ENCODE results near the gene OLFML2A. TPM values are rescaled to one million over a fixed set of nuclear protein-coding genes. Genes with fewer than 3 reads are reported as not detected.
A peak's percentile ranks its signal among the peaks of the same experiment; 100 is the strongest.
"Not testable (repeated sequence)": the region's sequence is repeated elsewhere in the genome, so short reads cannot be mapped to it uniquely, and the experiment has no call there.

The OLFML2A gene
- total RNA-seq, 4 donors from 2014 or later = 44.7 to 328 (median 169) TPM

DNA sequence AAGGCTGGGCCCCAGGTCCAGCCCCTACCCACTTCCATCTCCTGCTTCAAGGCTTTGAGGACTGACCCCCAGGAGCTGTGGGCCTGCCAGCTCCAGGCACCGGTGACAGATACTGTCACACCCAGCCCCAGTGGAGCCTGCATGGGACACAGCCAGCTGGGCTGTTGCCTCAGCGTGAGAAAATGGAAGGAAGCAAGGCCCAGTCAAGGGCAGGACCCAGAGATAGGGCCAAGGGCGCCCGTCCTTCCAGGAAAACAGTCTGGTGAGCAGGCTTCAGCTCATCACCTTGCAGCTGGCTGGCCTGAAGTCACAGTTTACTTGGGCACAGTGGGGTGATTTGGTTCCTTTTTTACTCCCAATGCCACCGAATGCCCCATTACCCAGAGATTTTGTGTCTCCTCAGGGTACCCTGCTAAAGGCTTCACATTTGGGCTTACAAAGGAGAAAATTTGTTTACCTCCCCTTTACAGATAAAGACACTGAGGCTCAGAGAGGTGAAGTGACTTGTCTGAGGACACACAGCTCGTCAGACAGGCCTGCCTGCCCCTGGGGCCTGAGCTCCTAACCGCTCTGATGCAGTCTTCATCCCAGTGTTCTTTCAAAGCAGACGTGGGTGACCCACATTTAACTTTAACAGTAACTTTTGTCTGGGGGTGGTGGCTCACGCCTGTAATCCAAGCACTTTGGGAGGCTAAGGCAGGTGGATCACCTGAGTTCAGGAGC is 54.9 kb downstream of the OLFML2A start:
- DNase-seq (ENCODE audit: low spot score in 2 of 2) = no peak
- WGBS, 2 donors = 68 to 75% methylated on average over 7 to 9 of the region's 9 CpGs
- no peaks in the 10 kb centered on the region for H3K27me3 ChIP-seq
- H3K4me3 ChIP-seq = no peak overlapping the region
- peak overlapping the region in 2 of 4 donors; percentile 76 to 86 for H3K27ac ChIP-seq
- H3K9me3 ChIP-seq = no peaks in the 10 kb centered on the region
- peaks cover 0 to 57% (median 18%) of the 10 kb centered on the region in 4 donors for H3K4me1 ChIP-seq
- no peaks in the 10 kb centered on the region for H3K36me3 ChIP-seq
- TF ChIP-seq CTCF (IDR thresholded peaks at IDR 0.05) (no peak), EP300 (IDR thresholded peaks at IDR 0.05) (no peak), POLR2A (IDR thresholded peaks at IDR 0.05) (no peak)

- Histone ChIP-seq H3K4me1 (peaks cover 0 to 49% (median 18%) of the 10 kb centered on the region in 4 donors), H3K27ac (peak overlapping the region; percentile 12 to 85 (median 52)), H3K27me3 (no peaks in the 10 kb centered on the region), H3K4me3 (no peak overlapping the region), H3K36me3 (no peaks in the 10 kb centered on the region), H3K9me3 (no peaks in the 10 kb centered on the region)
- no peak for DNase-seq (ENCODE audit: low spot score in 2 of 2)
- no peak for TF ChIP-seq EP300 (IDR thresholded peaks at IDR 0.05)
- no peak for TF ChIP-seq POLR2A (IDR thresholded peaks at IDR 0.05)
- WGBS, 2 donors = 41 to 59% methylated on average over 6 to 7 of the region's 7 CpGs
These were observed 57.7 kb downstream of the OLFML2A start for GRCh38 chr9:124834591-124834990.

DNA sequence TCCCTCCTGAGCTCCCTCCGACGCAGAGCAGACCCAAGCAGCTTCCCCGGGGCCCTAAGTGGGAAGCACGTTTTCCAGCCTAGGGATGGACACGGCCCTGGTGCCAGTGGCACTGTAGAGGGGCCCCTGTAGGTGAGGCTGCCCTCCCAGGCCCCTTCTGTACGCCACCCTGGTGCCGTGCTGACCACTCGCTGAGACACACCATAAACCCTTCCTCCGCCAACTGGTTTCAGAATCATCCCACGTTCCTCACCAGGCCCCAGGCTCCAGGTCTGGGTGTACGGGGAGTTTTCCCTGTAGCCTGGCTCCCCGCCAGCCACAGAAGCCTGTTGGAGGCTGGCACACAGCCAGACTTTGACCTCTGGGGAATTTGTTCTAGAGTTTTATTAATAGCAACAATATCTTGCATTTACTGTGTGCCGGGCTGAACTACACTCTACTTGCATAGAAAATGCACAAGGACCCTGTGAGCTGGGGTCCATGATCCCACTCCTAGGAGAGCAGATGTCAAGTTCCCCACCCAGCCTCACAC is 58.2 kb downstream of the OLFML2A start:
- Histone ChIP-seq H3K27me3 (no peaks in the 10 kb centered on the region), H3K9me3 (no peaks in the 10 kb centered on the region), H3K36me3 (no peaks in the 10 kb centered on the region), H3K4me1 (peaks cover 0 to 52% (median 18%) of the 10 kb centered on the region in 4 donors), H3K27ac (peak overlapping the region; percentile 12 to 85 (median 52)), H3K4me3 (no peak overlapping the region)
- TF ChIP-seq EP300 (IDR thresholded peaks at IDR 0.05) (peak in 1 of 2 donors; percentile 42), POLR2A (IDR thresholded peaks at IDR 0.05) (no peak)
- DNase-seq (ENCODE audit: low spot score in 2 of 2) = peak; percentile 72 to 74
- WGBS, 2 donors = 27 to 42% methylated on average over 6 of the region's 13 CpGs

DNA sequence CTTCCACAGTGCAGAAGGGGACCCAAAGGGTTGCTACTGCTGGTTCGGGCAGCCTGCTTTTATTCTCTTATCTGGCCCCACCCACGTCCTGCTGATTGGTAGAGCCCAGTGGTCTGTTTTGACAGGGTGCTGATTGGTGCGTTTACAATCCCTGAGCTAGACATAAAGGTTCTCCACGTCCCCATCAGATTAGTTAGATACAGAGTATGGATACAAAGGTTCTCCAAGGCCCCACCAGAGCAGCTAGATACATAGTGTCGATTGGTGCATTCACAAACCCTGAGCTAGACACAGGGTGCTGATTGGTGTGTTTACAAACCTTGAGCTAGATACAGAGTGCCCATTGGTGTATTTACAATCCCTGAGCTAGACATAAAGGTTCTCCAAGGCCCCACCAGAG is 61.2 kb downstream of the OLFML2A start:
- H3K9me3 ChIP-seq; H3K27me3 ChIP-seq; H3K36me3 ChIP-seq; DNase-seq (ENCODE audit: low spot score in 2 of 2); H3K4me3 ChIP-seq; H3K27ac ChIP-seq: not testable (repeated sequence)
- 66 to 70% methylated on average over 4 to 5 of the region's 5 CpGs for WGBS, 2 donors
- H3K4me1 ChIP-seq = peaks cover 0 to 35% (median 11%) of the 10 kb centered on the region in 4 donors

GRCh38 chr9:124838567-124839275 is 61.8 kb downstream of the OLFML2A start:
- H3K27ac ChIP-seq = not testable (repeated sequence)
- WGBS, 2 donors = 78 to 86% methylated on average over 15 to 31 of the region's 52 CpGs

GRCh38 chr9:124839612-124840299 is 62.8 kb downstream of the OLFML2A start:
- TF ChIP-seq EP300 (IDR thresholded peaks at IDR 0.05) (no peak), POLR2A (IDR thresholded peaks at IDR 0.05) (no peak), CTCF (IDR thresholded peaks at IDR 0.05) (peak; percentile 10 to 60 (median 50))
- Histone ChIP-seq H3K9me3 (no peaks in the 10 kb centered on the region), H3K27me3 (no peaks in the 10 kb centered on the region), H3K4me1 (peaks cover 0 to 25% (median 5%) of the 10 kb centered on the region in 4 donors), H3K36me3 (no peaks in the 10 kb centered on the region), H3K27ac (peak overlapping the region in 2 of 4 donors; percentile 2 to 54), H3K4me3 (no peak overlapping the region)
- no peak for DNase-seq (ENCODE audit: low spot score in 2 of 2)
- WGBS, 2 donors = 54 to 58% methylated on average over 10 to 12 of the region's 12 CpGs

More at GRCh38 chr9:124838567-124839275, 61.8 kb downstream of the OLFML2A start:
- H3K9me3 ChIP-seq; DNase-seq (ENCODE audit: low spot score in 2 of 2); H3K36me3 ChIP-seq; H3K27me3 ChIP-seq: not testable (repeated sequence)
- H3K4me1 ChIP-seq = peaks cover 0 to 35% (median 11%) of the 10 kb centered on the region in 4 donors
- peak overlapping the region in 1 of 4 donors; percentile 26 for H3K4me3 ChIP-seq
